H9 (cell line): ENCODE results near the gene TXNDC5. TPM values are rescaled to one million over a fixed set of nuclear protein-coding genes. Genes with fewer than 3 reads are reported as not detected.

Experiments used
- DNase-seq: peaks from one replicate; pipeline ENCODE4 v3.0.0-alpha.2; 2017
- H2AFZ ChIP-seq: one replicate; pipeline ENCODE4 v1.6.1; 2013; ENCODE audit warnings: mild to moderate bottlenecking, low read length, control low read depth, moderate library complexity
- H2AK5ac ChIP-seq: 2 replicates; pipeline ENCODE4 v1.6.1; 2013; ENCODE audit warnings: low read length, control low read depth, mixed read lengths; ENCODE audit not compliant: insufficient read length
- H2BK120ac ChIP-seq: one replicate; pipeline ENCODE4 v1.6.1; 2013; ENCODE audit warnings: low read depth, mild to moderate bottlenecking, low read length, control low read depth, inconsistent platforms; ENCODE audit not compliant: poor library complexity, severe bottlenecking
- H2BK12ac ChIP-seq: 2 replicates; pipeline ENCODE4 v1.6.1; 2013; ENCODE audit warnings: low read length, control low read depth, mixed read lengths, low read depth; ENCODE audit not compliant: insufficient read length
- H2BK15ac ChIP-seq: 2 replicates; pipeline ENCODE4 v1.6.1; 2013; ENCODE audit warnings: low read depth, low read length, control low read depth
- H2BK20ac ChIP-seq: one replicate; pipeline ENCODE4 v1.6.1; 2013; ENCODE audit warnings: low read depth, mild to moderate bottlenecking, low read length, control low read depth, inconsistent platforms; ENCODE audit not compliant: poor library complexity, severe bottlenecking
- H2BK5ac ChIP-seq: 2 replicates; pipeline ENCODE4 v1.6.1; 2013; ENCODE audit warnings: low read length, control low read depth, mixed read lengths; ENCODE audit not compliant: insufficient read length
- H3K14ac ChIP-seq: 2 replicates; pipeline ENCODE4 v1.6.1; 2013; ENCODE audit warnings: low read length, control low read depth; ENCODE audit not compliant: insufficient read depth
- H3K18ac ChIP-seq: 2 replicates; pipeline ENCODE4 v1.6.1; 2013; ENCODE audit warnings: low read depth, mild to moderate bottlenecking, mixed read lengths, low read length, control low read depth; ENCODE audit not compliant: insufficient read length
- H3K23ac ChIP-seq: 2 replicates; pipeline ENCODE4 v1.6.1; 2013; ENCODE audit warnings: low read length, control low read depth, mixed read lengths, low read depth; ENCODE audit not compliant: insufficient read length
- H3K23me2 ChIP-seq: 2 replicates; pipeline ENCODE4 v1.6.1; 2013; ENCODE audit warnings: low read depth, mild to moderate bottlenecking, mixed read lengths, low read length, control low read depth; ENCODE audit not compliant: insufficient read length, poor library complexity, severe bottlenecking
- H3K27ac ChIP-seq: 2 replicates; pipeline ENCODE4 v1.5.1; 2013; ENCODE audit warnings: low read length, control low read depth, mixed read lengths, low read depth; ENCODE audit not compliant: insufficient read length
- H3K27me3 ChIP-seq: 2 replicates; pipeline ENCODE4 v1.6.1; 2013; ENCODE audit warnings: low read length, control low read depth, inconsistent platforms; ENCODE audit not compliant: insufficient read depth
- H3K4ac ChIP-seq: 2 replicates; pipeline ENCODE4 v1.6.1; 2013; ENCODE audit warnings: low read depth, mild to moderate bottlenecking, control low read depth, inconsistent platforms, low read length, moderate library complexity
- H3K4me1 ChIP-seq: 2 replicates; pipeline ENCODE4 v1.6.1; 2013; ENCODE audit warnings: low read length, control low read depth, inconsistent platforms; ENCODE audit not compliant: insufficient read depth
- H3K4me2 ChIP-seq: 2 replicates; pipeline ENCODE4 v1.6.1; 2013; ENCODE audit warnings: low read length, control low read depth, mixed read lengths; ENCODE audit not compliant: insufficient read length, insufficient read depth
- H3K56ac ChIP-seq: 2 replicates; pipeline ENCODE4 v1.6.1; 2013; ENCODE audit warnings: low read depth, mild to moderate bottlenecking, mixed read lengths, low read length, control low read depth; ENCODE audit not compliant: insufficient read length
- H3K79me1 ChIP-seq: 2 replicates; pipeline ENCODE4 v1.6.1; 2013; ENCODE audit warnings: low read depth, mild to moderate bottlenecking, moderate library complexity, low read length, control low read depth, inconsistent platforms; ENCODE audit not compliant: insufficient read depth, poor library complexity, severe bottlenecking
- H3K79me2 ChIP-seq: 2 replicates; pipeline ENCODE4 v1.6.1; 2013; ENCODE audit warnings: low read length, control low read depth, inconsistent platforms; ENCODE audit not compliant: insufficient read depth
- H3K9ac ChIP-seq: 2 replicates; pipeline ENCODE4 v1.6.1; 2013; ENCODE audit warnings: low read length, control low read depth, mixed read lengths; ENCODE audit not compliant: insufficient read length; ENCODE audit errors: extremely low read depth
- H3K9me3 ChIP-seq: one replicate; pipeline ENCODE4 v1.6.1; 2013; ENCODE audit warnings: low read depth, low read length, inconsistent platforms; ENCODE audit not compliant: control insufficient read depth
- H3T11ph ChIP-seq: one replicate; pipeline ENCODE4 v1.6.1; 2013; ENCODE audit warnings: mild to moderate bottlenecking, low read length, control low read depth, inconsistent platforms
- H4K20me1 ChIP-seq: one replicate; pipeline ENCODE4 v1.6.1; 2013; ENCODE audit not compliant: control insufficient read depth, insufficient read length, insufficient read depth
- H4K5ac ChIP-seq: 2 replicates; pipeline ENCODE4 v1.6.1; 2013; ENCODE audit warnings: low read depth, mild to moderate bottlenecking, mixed read lengths, low read length, control low read depth; ENCODE audit not compliant: insufficient read length
- H4K8ac ChIP-seq: replicated peaks from 2 replicates; pipeline ENCODE4 v1.6.1; 2013; ENCODE audit warnings: low read length, control low read depth, mixed read lengths, low read depth; ENCODE audit not compliant: insufficient read length
- H4K91ac ChIP-seq: 2 replicates; pipeline ENCODE4 v1.6.1; 2013; ENCODE audit warnings: low read depth, mild to moderate bottlenecking, moderate library complexity, mixed read lengths, low read length, control low read depth; ENCODE audit not compliant: insufficient read length
- H3K27ac Mint-ChIP-seq, 3 experiments: 2 replicates in 2 of 3; 3 replicates in 1 of 3; pipeline ENCODE4 v1.8.0; 2020 to 2021; ENCODE audit warnings: mixed read lengths in 3 of 3, mild to moderate bottlenecking in 1 of 3, moderate library complexity in 1 of 3
- H3K27me3 Mint-ChIP-seq: 2 replicates; pipeline ENCODE4 v1.8.0; 2021; ENCODE audit warnings: low read depth, mild to moderate bottlenecking, moderate library complexity, mixed read lengths
- H3K36me3 Mint-ChIP-seq, 3 experiments: 2 replicates in 2 of 3; 3 replicates in 1 of 3; pipeline ENCODE4 v1.8.0; 2020 to 2021; ENCODE audit warnings: low read depth in 3 of 3, mixed read lengths in 3 of 3; ENCODE audit not compliant: insufficient read depth in 1 of 3
- H3K4me1 Mint-ChIP-seq, 2 experiments: 2 replicates each; pipeline ENCODE4 v1.8.0; 2020; ENCODE audit warnings: mixed read lengths in 2 of 2
- H3K4me3 Mint-ChIP-seq, 2 experiments: 2 replicates in 1 of 2; 3 replicates in 1 of 2; pipeline ENCODE4 v1.8.0; 2020 to 2021; ENCODE audit warnings: mild to moderate bottlenecking in 2 of 2, mixed read lengths in 2 of 2, moderate library complexity in 1 of 2
- H3K9me3 Mint-ChIP-seq, 2 experiments: 2 replicates in 1 of 2; 3 replicates in 1 of 2; pipeline ENCODE4 v1.8.0; 2020; ENCODE audit warnings: mild to moderate bottlenecking in 2 of 2, mixed read lengths in 2 of 2, moderate library complexity in 1 of 2
- CTCF ChIP-seq: fragments of 200-600 bp; sonication (generic); conservative IDR thresholded peaks from 3 replicates; pipeline ENCODE4 v1.8.0; 2021; ENCODE audit warnings: antibody characterized with exemption, mild to moderate bottlenecking
- WGBS: extraction: QIAGEN DNeasy Blood & Tissue Kit; methylation state at CpG from one replicate; pipeline ENCODE4 v1.1.7; 2013; ENCODE audit warnings: missing lambda C conversion rate, low lambda C conversion rate, mixed read lengths; ENCODE audit not compliant: insufficient read length; ENCODE audit errors: extremely low coverage; 5-methylcytosine and 5-hydroxymethylcytosine counted together
- total RNA-seq: library from RNA; stranded (reverse); gene quantifications from 2 replicates; pipeline ENCODE4 v1.2.1, GENCODE V29; 2021

Gene TXNDC5
- total RNA-seq, 1 experiment from 2014 or later, result 130 TPM

- Histone ChIP-seq H3T11ph (no peak overlapping the region), H4K20me1 (no peaks in the 10 kb centered on the region), H3K23me2 (no peaks in the 10 kb centered on the region), H3K56ac (no peak overlapping the region), H2AFZ (no peak overlapping the region), H4K5ac (no peak overlapping the region), H3K27me3 (no peaks in the 10 kb centered on the region), H3K9ac (no peak overlapping the region), H2BK15ac (no peak overlapping the region), H2BK120ac (no peak overlapping the region), H3K4me2 (no peak overlapping the region), H2AK5ac (no peak overlapping the region), H3K4me1 (no peaks in the 10 kb centered on the region), H2BK5ac (no peak overlapping the region), H4K91ac (no peak overlapping the region), H3K79me1 (no peaks in the 10 kb centered on the region), H3K27ac (no peak overlapping the region), H2BK12ac (no peak overlapping the region), H3K79me2 (no peaks in the 10 kb centered on the region), H2BK20ac (no peak overlapping the region), H3K18ac (no peak overlapping the region), H4K8ac (no peak overlapping the region), H3K14ac (no peak overlapping the region), H3K4ac (no peak overlapping the region), H3K9me3 (peaks cover 5% of the 10 kb centered on the region), H3K23ac (no peak overlapping the region)
- DNase-seq, result no peak
- peaks cover 23 to 27% of the 10 kb centered on the region in 2 experiments for H3K9me3 Mint-ChIP-seq
- H3K27ac Mint-ChIP-seq, result no peak overlapping the region
- H3K36me3 Mint-ChIP-seq, result peaks cover 4 to 10% (median 8%) of the 10 kb centered on the region in 3 experiments
- H3K4me3 Mint-ChIP-seq, result no peak overlapping the region
- peaks cover 5% of the 10 kb centered on the region for H3K27me3 Mint-ChIP-seq
- TF ChIP-seq CTCF, result no peak
- H3K4me1 Mint-ChIP-seq, result no peaks in the 10 kb centered on the region
- WGBS, result no CpG with 5 or more reads among the region's 1 CpG
These were observed 12.0 kb upstream of the TXNDC5 start for GRCh38 chr6:7922596-7922995.
